HepG2 (cell line): ENCODE results near the gene ITGA2. TPM values are rescaled to one million over a fixed set of nuclear protein-coding genes. Genes with fewer than 3 reads are reported as not detected.

Experiments
- CREM ChIP-seq, 2 experiments: sonication (generic) in 1 of 2; formaldehyde crosslinking in 1 of 2; IDR thresholded peaks; 2 replicates each; pipeline versions ENCODE4 v1.4.0 to v1.6.1; 2016 to 2020; ENCODE audit warnings: antibody characterized with exemption in 1 of 2, mild to moderate bottlenecking in 1 of 2, missing genetic modification reagents in 1 of 2
- ETV6 ChIP-seq: sonication (generic); formaldehyde crosslinking; conservative IDR thresholded peaks from 2 replicates; pipeline ENCODE4 v1.4.0; 2020; ENCODE audit warnings: missing genetic modification reagents
- GABPB1 ChIP-seq: IDR thresholded peaks from 2 replicates; pipeline ENCODE4 v1.6.1; 2016; ENCODE audit warnings: mild to moderate bottlenecking, missing genetic modification reagents, moderate library complexity, missing compliant biosample characterization
- GTF3A ChIP-seq: sonication (generic); formaldehyde crosslinking; conservative IDR thresholded peaks from 2 replicates; pipeline ENCODE4 v1.4.0; 2020; ENCODE audit warnings: mild to moderate bottlenecking, missing genetic modification reagents
- KAT8 ChIP-seq: IDR thresholded peaks from 2 replicates; pipeline ENCODE4 v1.6.1; 2016; ENCODE audit warnings: missing genetic modification reagents, missing compliant biosample characterization
- MAZ ChIP-seq, 2 experiments: sonication (generic) in 1 of 2; formaldehyde crosslinking in 1 of 2; IDR thresholded peaks; 2 replicates each; pipeline versions ENCODE4 v1.5.0 to v1.6.1; 2012 to 2020; ENCODE audit warnings: low read depth in 2 of 2, mild to moderate bottlenecking in 2 of 2, borderline replicate concordance in 1 of 2, improper control_type of control experiment in 1 of 2, low read length in 1 of 2, missing genetic modification reagents in 1 of 2, moderate library complexity in 1 of 2
- NFYC ChIP-seq: IDR thresholded peaks from 2 replicates; pipeline ENCODE4 v1.6.1; 2016; ENCODE audit warnings: missing genetic modification reagents, missing compliant biosample characterization
- SMAD9 ChIP-seq: sonication (generic); formaldehyde crosslinking; IDR thresholded peaks from 2 replicates; pipeline ENCODE4 v1.5.1; 2020; ENCODE audit warnings: mild to moderate bottlenecking, missing genetic modification reagents
- STAG1 ChIP-seq: sonication (generic); formaldehyde crosslinking; IDR thresholded peaks from 2 replicates; pipeline ENCODE4 v1.4.0; 2020; ENCODE audit warnings: missing genetic modification reagents
- ZNF121 ChIP-seq: sonication (generic); formaldehyde crosslinking; IDR thresholded peaks from 2 replicates; pipeline ENCODE4 v1.5.0; 2020; ENCODE audit warnings: mild to moderate bottlenecking, missing genetic modification reagents
- ZNF343 ChIP-seq: sonication (generic); formaldehyde crosslinking; IDR thresholded peaks from 2 replicates; pipeline ENCODE4 v1.4.0; 2020; ENCODE audit warnings: mild to moderate bottlenecking, missing genetic modification reagents
- ZNF558 ChIP-seq: sonication (generic); formaldehyde crosslinking; IDR thresholded peaks from 2 replicates; pipeline ENCODE4 v1.9.0; 2022; ENCODE audit warnings: mild to moderate bottlenecking, missing genetic modification reagents, borderline replicate concordance
- ZSCAN25 ChIP-seq: sonication (generic); formaldehyde crosslinking; IDR thresholded peaks from 2 replicates; pipeline ENCODE4 v1.8.0; 2022; ENCODE audit warnings: mild to moderate bottlenecking, missing genetic modification reagents
- polyA plus RNA-seq, 8 experiments: library from polyadenylated mRNA; depleted of rRNA in 3 of 8; stranded (reverse) in 7 of 8; unstranded in 1 of 8; fragments of >200 nt; fragmentation: Illumina TruSeq in 4 of 8; extraction: Trizol in 4 of 8; gene quantifications; 2 replicates each; pipeline versions ENCODE4 v1.2.1 to v1.2.3, GENCODE V29; 2011 to 2016; ENCODE audit warnings: low read depth in 4 of 8, missing spikeins in 1 of 8, mixed read lengths in 1 of 8; ENCODE audit not compliant: insufficient read depth in 1 of 8
- total RNA-seq, 5 experiments: library from RNA; depleted of rRNA; stranded (reverse); fragments of >200 nt; fragmentation: Illumina TruSeq; extraction: Trizol; gene quantifications; 2 replicates each; pipeline ENCODE4 v1.2.3, GENCODE V29; 2016; ENCODE audit warnings: low read depth in 1 of 5
- TF ChIP-seq, protein P1 (sequence below): sonication (generic); formaldehyde crosslinking; IDR thresholded peaks from one replicate; pipeline ENCODE4 v1.5.1; 2020; ENCODE audit warnings: mild to moderate bottlenecking, missing genetic modification reagents; ENCODE audit errors: not compliant biosample characterization
- TF ChIP-seq, protein P2 (sequence below), 2 experiments: sonication (generic) in 1 of 2; formaldehyde crosslinking in 1 of 2; IDR thresholded peaks; 2 replicates each; pipeline versions ENCODE4 v1.4.0 to v1.6.1; 2016 to 2020; ENCODE audit warnings: borderline replicate concordance in 1 of 2, low read depth in 1 of 2, mild to moderate bottlenecking in 1 of 2, missing genetic modification reagents in 1 of 2

ITGA2 gene
- total and polyA plus RNA-seq, 2 of the 13 experiments (the other 11 are each of a cell fraction or from before 2014, with no cell fraction given) = 15.8 to 58.3 TPM

DNA sequence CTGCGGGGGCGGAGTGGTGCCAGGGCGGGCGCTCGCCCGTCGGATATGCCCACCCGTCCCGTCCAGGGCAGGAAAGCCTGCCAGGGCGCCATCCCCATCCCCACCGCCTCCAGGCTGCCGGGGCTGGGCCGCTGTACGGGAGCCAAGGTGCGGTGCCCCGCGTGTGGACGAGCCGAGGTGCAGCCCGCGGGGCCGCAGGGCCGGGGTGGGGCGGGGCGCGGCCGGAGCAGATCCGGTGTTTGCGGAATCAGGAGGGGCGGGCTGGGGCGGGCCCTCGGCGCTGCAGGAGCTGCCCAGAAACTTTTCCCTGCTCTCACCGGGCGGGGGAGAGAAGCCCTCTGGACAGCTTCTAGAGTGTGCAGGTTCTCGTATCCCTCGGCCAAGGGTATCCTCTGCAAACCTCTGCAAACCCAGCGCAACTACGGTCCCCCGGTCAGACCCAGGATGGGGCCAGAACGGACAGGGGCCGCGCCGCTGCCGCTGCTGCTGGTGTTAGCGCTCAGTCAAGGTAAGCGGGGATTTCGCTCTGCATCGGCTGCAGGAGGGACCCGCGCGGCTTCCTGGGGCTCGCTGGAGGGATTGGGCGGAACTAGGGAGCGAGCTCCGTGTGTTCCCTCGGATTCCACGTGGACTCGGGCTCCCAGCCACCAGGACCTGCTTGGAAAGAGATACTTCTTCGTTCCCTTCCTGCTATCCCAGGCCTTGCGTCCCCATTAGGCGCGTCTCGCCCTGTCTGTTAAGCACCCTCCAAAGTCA is at the start of gene ITGA2 (continued):
- no peak for TF ChIP-seq ETV6 (CRISPR knock-in tag)
- TF ChIP-seq ZNF558 (CRISPR knock-in tag) = no peak; the same call in 1 of the 2 replicates
- TF ChIP-seq, protein P1, sequence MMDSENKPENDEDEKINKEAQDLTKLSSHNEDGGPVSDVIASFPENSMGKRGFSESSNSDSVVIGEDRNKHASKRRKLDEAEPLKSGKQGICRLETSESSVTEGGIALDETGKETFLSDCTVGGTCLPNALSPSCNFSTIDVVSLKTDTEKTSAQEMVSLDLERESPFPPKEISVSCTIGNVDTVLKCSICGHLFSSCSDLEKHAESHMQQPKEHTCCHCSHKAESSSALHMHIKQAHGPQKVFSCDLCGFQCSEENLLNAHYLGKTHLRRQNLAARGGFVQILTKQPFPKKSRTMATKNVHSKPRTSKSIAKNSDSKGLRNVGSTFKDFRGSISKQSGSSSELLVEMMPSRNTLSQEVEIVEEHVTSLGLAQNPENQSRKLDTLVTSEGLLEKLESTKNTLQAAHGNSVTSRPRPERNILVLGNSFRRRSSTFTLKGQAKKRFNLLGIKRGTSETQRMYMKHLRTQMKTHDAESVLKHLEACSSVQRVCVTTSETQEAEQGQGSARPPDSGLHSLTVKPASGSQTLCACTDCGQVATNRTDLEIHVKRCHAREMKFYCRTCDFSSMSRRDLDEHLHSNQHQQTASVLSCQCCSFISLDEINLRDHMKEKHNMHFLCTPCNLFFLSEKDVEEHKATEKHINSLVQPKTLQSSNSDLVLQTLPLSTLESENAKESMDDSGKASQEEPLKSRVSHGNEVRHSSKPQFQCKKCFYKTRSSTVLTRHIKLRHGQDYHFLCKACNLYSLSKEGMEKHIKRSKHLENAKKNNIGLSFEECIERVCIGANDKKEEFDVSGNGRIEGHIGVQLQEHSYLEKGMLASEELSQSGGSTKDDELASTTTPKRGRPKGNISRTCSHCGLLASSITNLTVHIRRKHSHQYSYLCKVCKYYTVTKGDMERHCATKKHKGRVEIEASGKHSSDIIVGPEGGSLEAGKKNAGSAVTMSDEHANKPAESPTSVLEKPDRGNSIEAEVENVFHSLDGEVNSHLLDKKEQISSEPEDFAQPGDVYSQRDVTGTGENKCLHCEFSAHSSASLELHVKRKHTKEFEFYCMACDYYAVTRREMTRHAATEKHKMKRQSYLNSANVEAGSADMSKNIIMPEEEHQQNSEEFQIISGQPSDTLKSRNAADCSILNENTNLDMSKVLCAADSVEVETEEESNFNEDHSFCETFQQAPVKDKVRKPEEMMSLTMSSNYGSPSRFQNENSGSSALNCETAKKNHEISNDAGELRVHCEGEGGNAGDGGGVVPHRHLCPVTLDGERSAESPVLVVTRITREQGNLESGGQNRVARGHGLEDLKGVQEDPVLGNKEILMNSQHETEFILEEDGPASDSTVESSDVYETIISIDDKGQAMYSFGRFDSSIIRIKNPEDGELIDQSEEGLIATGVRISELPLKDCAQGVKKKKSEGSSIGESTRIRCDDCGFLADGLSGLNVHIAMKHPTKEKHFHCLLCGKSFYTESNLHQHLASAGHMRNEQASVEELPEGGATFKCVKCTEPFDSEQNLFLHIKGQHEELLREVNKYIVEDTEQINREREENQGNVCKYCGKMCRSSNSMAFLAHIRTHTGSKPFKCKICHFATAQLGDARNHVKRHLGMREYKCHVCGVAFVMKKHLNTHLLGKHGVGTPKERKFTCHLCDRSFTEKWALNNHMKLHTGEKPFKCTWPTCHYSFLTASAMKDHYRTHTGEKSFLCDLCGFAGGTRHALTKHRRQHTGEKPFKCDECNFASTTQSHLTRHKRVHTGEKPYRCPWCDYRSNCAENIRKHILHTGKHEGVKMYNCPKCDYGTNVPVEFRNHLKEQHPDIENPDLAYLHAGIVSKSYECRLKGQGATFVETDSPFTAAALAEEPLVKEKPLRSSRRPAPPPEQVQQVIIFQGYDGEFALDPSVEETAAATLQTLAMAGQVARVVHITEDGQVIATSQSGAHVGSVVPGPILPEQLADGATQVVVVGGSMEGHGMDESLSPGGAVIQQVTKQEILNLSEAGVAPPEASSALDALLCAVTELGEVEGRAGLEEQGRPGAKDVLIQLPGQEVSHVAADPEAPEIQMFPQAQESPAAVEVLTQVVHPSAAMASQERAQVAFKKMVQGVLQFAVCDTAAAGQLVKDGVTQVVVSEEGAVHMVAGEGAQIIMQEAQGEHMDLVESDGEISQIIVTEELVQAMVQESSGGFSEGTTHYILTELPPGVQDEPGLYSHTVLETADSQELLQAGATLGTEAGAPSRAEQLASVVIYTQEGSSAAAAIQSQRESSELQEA (CRISPR knock-in tag) = no peak
- peak; percentile 26; the same call in 1 of the 2 replicates for TF ChIP-seq NFYC (CRISPR knock-in tag)
- no peak; the same call in 1 of the 2 replicates for TF ChIP-seq SMAD9 (CRISPR knock-in tag)
- TF ChIP-seq ZSCAN25 = peak; percentile 27; the same call in 1 of the 2 replicates
- no peak; the same call in 1 of the 2 replicates for TF ChIP-seq MAZ (IDR thresholded peaks at IDR 0.05; ENCODE audit: borderline replicate concordance, low read depth, low read length)
- peak; percentile 75 for TF ChIP-seq MAZ (CRISPR knock-in tag; IDR thresholded peaks at IDR 0.05; ENCODE audit: low read depth)
- TF ChIP-seq CREM (IDR thresholded peaks at IDR 0.05) = no peak
- TF ChIP-seq CREM (CRISPR knock-in tag; IDR thresholded peaks at IDR 0.05) = no peak
- TF ChIP-seq KAT8 = peak; percentile 27; the same call in 1 of the 2 replicates
- TF ChIP-seq, protein P2, sequence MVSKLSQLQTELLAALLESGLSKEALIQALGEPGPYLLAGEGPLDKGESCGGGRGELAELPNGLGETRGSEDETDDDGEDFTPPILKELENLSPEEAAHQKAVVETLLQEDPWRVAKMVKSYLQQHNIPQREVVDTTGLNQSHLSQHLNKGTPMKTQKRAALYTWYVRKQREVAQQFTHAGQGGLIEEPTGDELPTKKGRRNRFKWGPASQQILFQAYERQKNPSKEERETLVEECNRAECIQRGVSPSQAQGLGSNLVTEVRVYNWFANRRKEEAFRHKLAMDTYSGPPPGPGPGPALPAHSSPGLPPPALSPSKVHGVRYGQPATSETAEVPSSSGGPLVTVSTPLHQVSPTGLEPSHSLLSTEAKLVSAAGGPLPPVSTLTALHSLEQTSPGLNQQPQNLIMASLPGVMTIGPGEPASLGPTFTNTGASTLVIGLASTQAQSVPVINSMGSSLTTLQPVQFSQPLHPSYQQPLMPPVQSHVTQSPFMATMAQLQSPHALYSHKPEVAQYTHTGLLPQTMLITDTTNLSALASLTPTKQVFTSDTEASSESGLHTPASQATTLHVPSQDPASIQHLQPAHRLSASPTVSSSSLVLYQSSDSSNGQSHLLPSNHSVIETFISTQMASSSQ (IDR thresholded peaks at IDR 0.05; ENCODE audit: low read depth) = no peak
- TF ChIP-seq, protein P2 (CRISPR knock-in tag; IDR thresholded peaks at IDR 0.05; ENCODE audit: borderline replicate concordance) = peak; percentile 37; the same call in 1 of the 2 replicates
- peak; percentile 69 for TF ChIP-seq GABPB1
- no peak for TF ChIP-seq ZNF121 (CRISPR knock-in tag)
- TF ChIP-seq STAG1 (CRISPR knock-in tag) = peak; percentile 5; the same call in 1 of the 2 replicates
- TF ChIP-seq ZNF343 (CRISPR knock-in tag) = no peak; the same call in 1 of the 2 replicates
- TF ChIP-seq GTF3A = no peak
